NCI-H2107 (cell line): ENCODE results near the gene PIK3CA.
"Not testable (repeated sequence)": the region's sequence is repeated elsewhere in the genome, so short reads cannot be mapped to it uniquely, and the experiment has no call there.

Source experiments
- DNase-seq: peaks from one replicate; lab custom pipeline; 2025; lab: John Stamatoyannopoulos, UW

PIK3CA gene

DNA sequence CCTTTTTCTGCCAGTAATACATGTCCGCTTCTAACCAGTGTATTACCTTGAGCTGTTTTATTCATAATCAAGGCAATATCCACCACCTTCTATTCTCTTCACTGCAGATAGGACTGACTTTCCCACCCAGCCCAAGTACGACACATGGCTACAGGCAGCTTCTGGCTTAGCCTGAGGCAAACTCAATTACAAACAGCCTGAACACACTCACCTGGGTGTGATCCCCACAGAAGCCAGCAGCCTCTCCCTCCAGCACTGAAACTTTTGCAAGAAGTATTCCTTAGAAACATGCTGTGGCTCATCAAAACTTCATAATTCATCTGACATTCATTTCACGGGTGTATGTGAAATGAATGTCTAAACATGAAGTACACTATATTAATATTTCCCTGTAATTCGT lies 116.3 kb downstream of the PIK3CA start:
- no peak for DNase-seq

DNA sequence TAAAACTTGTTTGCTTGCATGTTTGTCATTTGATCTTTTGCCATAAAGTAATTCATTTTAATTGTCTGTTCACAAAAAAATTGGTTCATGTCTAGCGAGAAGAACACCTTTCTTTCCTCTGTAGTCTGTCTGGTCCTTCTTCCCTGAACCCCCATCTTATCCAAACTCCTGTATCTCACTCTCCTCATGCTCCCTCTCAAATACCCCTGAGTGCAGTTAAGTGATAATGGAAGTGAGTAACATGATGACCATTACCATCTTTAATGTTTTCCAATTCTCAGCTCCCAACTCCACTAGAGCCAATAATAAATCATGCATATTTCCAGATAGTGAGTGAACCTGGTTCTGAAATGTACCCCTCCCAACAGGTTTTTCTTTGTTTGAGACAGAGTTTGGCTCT lies 116.9 kb downstream of the PIK3CA start:
- DNase-seq, result no peak

DNA sequence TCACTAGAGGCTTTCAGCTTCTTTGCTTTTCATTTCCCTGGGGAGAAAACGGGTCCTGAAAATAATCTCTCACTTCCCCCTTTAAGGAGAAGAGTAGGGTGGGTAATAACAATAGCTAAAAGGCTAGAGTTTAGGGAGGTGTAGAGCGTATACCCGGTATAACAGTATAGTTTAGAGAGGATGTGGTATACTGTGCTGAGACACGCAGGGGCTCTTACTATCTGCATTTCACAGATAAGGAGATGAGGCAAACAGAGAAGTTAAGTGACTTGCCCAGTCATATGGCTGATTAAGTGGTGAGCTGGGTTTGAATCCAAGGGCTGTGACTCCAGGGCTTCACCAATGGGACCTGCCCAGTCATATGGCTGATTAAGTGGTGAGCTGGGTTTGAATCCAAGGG lies 117.7 kb downstream of the PIK3CA start:
- DNase-seq, result no peak

DNA sequence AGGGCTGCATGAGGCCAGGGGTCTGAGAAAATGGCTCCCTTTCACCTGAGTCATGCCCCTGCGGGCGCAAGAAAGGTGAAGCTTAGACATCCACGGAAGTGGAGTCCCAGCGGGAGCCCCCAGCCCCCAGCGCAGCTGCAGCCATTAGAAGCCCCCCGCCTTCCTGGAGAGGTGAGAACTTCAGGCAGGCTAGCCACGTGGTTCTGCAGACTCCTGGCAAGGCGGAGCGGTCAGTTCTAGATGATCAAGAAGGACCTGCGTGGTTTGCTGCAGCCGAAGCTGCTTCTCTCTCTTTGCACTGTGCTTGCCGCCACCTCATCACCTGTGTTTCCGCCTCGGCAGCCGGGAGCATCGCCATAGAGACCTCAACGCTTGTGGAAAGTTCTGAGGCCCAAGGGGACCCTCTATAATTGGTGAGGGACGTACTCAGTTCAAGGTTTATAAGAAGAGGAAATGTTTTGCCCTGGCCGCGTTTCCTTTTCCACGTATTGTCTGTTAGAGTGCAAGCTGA lies 118.6 kb downstream of the PIK3CA start:
- DNase-seq, result no peak

DNA sequence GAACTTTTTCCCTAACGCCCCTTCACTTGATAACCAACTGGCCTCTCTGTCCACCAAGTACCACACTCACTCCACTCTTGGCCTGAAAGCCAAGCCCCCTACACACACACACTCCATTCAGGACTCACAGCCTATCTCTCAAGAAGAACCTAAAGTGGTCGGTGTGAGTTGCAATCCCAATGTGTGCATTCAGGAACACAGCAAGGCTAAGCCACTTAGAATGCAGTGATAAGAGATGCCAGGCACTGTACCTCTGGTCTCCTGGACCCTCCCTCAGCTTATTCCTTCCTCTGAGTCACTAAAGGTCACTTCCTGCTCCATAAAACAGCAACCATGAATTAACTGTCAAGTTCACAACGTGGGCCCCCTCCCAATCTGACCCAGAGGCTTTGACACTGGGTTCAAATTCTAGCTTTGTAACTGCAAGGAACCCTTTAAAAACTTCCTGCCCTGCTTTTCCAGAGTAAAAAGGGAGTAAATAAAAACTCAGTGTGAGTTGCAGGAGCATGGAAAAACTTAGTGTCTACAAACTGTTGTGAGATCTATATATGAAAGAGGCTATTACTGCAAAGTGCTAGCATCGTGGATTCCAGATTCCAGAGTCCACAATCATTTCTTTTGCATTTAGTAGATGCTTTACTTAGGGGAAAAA lies 120.4 kb downstream of the PIK3CA start:
- no peak for DNase-seq

DNA sequence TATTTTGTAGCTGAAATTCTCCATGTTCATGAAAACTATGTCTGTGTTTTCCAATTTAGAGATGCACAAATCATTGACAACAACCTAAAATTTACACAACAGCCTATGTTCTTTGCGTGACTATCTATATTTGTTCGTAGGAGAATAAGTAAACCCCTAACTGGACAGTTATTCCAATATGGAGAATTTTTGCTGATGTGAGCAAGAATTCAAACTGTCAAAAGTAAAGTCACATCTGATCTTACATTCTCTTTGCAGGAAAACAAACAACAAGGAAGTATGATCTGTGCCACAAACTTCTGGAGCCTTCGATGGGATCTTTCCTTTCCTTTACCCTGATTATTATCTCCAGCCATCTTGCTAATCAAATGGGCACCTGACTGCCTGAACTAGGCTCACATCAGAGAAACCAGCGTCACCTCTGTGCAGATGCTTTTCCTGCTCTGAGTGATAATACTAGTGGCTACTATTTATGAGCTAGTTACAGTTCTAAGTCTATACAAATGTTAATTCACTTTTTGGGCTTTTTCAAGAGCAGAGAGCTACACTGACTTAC lies 121.1 kb downstream of the PIK3CA start:
- no peak for DNase-seq

DNA sequence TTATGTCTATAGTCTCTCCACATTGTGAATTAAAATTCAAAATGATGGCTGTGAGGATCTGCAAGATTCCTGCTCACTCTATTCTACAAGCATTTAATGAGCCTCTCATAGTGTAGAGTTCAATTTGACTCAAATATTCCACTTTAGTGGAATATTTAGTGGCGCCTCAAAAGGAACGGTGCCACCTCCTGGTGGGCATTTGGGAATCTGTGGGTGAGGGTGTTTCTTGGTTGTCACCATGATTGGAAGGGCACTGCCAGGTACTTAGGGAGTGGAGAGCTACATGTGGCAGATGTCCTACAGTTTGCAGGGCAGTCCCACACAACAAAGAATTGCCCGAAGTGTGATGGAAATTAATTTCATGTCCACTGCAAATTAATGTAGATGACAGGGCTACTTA lies 124.2 kb downstream of the PIK3CA start:
- DNase-seq, result no peak

DNA sequence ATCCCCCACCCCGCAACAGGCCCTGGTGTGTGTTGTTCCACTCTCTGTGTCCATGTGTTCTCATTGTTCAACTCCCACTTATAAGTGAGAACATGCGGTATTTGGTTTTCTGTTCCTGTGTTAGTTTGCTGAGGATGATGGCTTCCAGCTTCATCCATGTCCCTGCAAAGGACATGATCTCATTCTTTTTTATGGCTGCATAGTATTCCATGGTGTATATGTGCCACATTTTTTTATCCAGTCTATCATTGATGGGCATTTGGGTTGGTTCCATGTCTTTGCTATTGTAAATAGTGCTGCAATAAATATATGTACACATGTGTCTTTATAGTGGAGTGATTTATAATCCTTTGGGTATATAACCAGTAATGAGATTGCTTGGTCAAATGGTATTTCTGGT lies 126.3 kb downstream of the PIK3CA start:
- not testable (repeated sequence) for DNase-seq

DNA sequence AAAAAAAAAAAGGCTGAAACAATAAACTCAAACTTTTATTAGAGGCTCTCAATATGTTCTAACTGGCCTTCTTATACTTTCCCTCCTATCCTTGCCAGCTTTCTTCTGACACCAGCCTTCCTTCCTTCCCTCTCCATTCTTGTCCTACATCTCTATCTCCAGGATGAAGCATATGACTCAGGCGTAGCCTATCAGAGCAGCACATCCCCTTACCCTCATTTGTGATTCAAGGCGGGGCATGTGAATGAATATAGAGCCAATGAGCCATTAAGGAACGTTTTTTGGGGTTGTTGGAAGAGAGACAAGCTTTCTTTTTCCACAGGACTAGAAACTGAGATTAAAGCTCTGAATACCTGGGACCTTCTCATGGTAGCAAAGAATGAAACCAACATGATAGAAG lies 127.8 kb downstream of the PIK3CA start:
- DNase-seq, result no peak

DNA sequence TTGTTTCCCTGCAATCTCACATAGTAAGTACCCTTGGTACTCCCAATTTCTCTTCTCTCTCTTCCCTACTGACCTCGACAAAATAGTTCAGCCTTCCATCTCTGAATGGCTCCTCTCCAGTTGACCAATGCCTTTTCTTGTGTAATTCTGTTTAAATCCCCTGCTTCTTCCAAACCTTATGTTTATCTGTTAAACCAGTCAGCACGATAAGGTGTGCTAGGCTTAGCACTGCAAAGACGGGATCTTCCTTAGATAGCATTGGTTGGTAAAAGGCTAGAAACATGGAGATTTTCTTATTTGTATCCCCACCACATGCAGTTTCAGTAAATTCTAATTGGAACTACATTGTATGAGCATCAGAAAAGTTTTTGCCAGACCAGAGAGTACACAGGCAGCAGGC lies 128.6 kb downstream of the PIK3CA start:
- DNase-seq, result no peak

DNA sequence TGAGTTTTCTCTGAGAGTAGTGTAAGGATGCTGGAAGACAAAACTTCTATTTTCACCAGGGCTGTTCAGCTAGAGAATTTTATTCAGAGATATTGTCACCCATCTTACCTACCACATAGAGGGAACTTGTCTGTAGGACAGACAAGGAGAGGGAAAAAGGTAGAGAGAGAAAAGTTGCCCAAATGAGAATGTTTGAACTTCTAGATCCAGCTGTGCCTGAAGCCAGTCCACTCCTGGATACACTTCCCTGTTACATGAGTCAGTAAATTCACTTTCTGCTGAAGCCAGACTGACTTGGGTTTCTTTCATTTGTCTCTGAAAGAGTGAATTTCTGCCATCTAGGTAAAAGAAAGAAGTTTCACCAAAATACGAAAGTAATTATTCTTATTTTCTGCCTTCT lies 130.0 kb downstream of the PIK3CA start:
- no peak for DNase-seq

DNA sequence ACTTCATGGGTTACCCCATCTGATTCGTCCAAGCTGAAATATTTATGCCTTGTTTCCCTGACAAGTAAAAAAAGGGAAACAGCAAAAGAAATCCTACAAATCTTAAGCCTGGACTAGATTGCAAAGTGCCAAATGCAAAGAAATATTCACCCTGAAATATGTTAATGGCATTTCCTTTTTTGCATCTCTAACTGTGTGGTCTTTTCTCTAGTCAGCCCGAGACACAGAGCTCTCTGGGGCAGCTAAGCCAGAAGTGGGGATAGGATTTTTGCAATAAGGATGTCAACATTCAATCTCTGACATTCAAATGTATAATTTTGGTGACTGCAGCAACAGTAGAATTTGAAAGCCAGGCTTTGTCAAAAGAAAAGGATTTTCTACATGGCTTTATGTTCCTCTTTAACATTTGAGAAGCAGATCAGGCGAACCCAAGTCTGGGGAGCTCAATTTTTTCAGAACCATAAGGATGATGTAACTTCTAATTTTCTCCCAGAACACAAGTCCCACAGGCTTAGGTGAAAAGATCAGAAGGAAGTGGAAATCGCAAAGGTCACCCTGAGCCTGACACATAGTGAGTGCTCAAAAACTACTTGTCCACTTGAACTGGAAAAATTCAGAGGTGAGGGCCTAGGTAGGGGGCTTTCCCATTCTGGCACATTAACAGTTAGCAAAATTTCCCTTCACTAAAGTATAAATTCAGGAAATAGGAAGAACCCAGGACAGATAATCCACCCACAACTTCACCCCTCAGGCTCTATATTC lies 131.0 kb downstream of the PIK3CA start:
- no peak for DNase-seq

DNA sequence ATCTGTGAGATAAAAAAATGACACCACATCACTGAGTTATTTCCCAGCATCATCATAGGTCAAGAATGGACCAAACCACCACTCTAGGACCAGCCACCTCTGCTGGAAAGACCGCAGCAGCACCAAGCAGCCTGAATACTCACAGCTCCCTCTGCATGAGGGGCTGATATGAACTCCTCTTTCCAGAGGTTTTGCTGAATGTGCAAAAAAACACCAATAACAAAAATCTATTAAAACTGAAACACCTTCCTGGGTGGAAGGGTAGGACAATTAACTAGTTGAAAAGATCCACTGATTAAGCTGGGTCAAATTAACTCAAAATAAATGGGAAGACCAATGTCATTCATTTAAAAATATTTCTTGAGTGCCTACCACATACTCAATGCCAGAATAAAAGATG lies 131.7 kb downstream of the PIK3CA start:
- DNase-seq, result no peak

DNA sequence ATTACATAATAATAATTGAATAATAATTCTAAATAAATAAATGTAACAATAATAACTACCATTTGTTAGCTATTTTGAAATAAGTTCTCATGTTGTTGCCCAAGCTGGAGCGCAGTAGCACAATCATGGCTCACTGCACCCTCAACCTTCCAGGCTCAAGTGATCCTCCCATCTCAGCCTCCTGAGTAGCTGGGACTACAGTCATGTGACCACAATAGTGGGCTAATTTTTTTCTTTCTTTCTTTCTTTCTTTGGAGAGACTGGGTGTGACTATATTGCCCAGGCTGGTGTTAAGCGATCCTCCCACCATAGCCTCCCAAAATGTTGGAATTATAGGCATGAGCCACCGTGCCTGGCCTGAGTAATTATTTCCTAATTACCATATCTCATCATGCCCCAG lies 133.7 kb downstream of the PIK3CA start:
- DNase-seq, result no peak

DNA sequence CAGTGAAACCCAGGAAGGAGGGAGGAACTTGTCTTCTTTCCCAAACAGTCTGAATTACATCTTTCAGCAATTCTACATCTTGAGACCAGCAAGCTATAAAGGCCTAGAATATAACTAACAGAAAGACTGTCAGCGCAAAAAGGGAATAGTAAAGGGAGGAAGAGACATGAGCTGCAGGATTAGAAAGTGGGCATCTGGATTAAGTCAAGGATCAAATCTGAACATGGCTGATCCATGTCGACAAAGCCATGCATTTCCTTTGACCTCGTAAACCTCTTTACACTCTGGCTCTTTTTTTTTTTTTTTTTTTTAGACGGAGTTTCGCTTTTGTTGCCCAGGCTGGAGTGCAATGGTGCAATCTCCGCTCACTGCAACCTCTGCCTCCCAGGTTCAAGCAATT lies 138.2 kb downstream of the PIK3CA start:
- DNase-seq, result no peak

DNA sequence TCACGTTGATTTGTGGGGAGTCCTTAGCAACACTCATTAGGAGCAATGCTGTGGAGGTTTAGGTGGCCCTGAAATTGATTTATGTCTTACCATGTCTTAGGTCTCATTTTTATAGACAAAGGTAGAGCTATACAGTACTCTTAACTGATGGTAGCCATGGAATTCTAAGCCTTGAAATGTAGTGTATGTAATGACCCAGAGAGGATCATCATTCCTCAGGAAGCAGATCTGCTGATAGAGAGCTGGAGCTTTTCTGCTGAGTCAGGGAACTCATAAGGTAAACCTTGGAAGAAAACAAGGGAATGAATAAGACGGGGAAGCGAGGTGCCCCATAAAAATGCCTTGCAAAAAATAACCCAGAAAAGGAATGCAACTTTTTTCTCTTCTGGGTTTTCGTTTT lies 140.7 kb downstream of the PIK3CA start:
- no peak for DNase-seq

DNA sequence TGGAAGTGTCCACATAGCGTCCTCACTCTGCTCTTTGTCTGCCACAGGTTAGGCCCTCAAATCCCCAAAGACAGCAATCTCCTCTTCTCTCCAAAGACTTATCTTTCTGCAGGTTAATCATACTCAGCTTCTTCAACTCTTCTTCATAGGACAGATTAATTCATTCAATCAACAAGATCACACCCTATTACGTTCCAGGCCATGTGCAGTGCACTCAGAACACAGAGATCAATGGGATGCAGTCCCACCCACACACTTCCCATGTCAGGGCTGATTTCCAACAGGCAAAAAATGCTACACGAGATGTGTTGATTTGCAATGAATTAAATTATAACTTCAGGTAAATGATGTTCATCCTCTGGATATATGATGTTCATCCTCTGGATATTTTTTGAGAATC lies 141.1 kb downstream of the PIK3CA start:
- no peak for DNase-seq
